SK-N-SH treated with all-trans-retinoic acid at 6 μM for 48 hours (cell line): ENCODE measurements around the gene LRGUK.

ENCODE experiments used
- ARNTL ChIP-seq: fragments of 450-650 bp; formaldehyde crosslinking; IDR thresholded peaks from 2 replicates; pipeline ENCODE4 v1.5.0; 2020; ENCODE audit warnings: low read depth, mild to moderate bottlenecking, moderate library complexity, borderline replicate concordance
- CSDC2 ChIP-seq: fragments of 250-450 bp; sonication (Bioruptor Pico); IDR thresholded peaks from 2 replicates; pipeline ENCODE4 v1.5.0; 2020; ENCODE audit warnings: mild to moderate bottlenecking, moderate library complexity
- OSR1 ChIP-seq: fragments of 250-450 bp; sonication (Bioruptor Pico); IDR thresholded peaks from 2 replicates; pipeline ENCODE4 v1.8.0; 2022; ENCODE audit warnings: moderate library complexity, mild to moderate bottlenecking, inconsistent platforms
- SNAI2 ChIP-seq: fragments of 250-450 bp; sonication (Bioruptor Pico); IDR thresholded peaks from 2 replicates; pipeline ENCODE4 v1.5.0; 2020; ENCODE audit warnings: mild to moderate bottlenecking, moderate library complexity
- TCF4 ChIP-seq: fragments of 250-450 bp; sonication (Bioruptor Pico); IDR thresholded peaks from 2 replicates; pipeline ENCODE4 v1.8.0; 2021; ENCODE audit warnings: mild to moderate bottlenecking, moderate library complexity, borderline replicate concordance
- ZNF70 ChIP-seq: fragments of 450-650 bp; formaldehyde crosslinking; IDR thresholded peaks from 2 replicates; pipeline ENCODE4 v1.5.0; 2020; ENCODE audit warnings: mild to moderate bottlenecking, moderate library complexity
- TF ChIP-seq, protein P1 (sequence below): fragments of 250-450 bp; sonication (Bioruptor Pico); IDR thresholded peaks from 2 replicates; pipeline ENCODE4 v1.5.1; 2020; ENCODE audit warnings: low read depth, mild to moderate bottlenecking, moderate library complexity
- TF ChIP-seq, protein P2 (sequence below): fragments of 250-450 bp; sonication (Bioruptor Pico); IDR thresholded peaks from 2 replicates; pipeline ENCODE4 v1.5.0; 2020; ENCODE audit warnings: mild to moderate bottlenecking, moderate library complexity
- TF ChIP-seq, protein P3 (sequence below): fragments of 250-450 bp; sonication (Bioruptor Pico); IDR thresholded peaks from 2 replicates; pipeline ENCODE4 v1.8.0; 2020; ENCODE audit warnings: mild to moderate bottlenecking, moderate library complexity, borderline replicate concordance
- TF ChIP-seq, protein P4 (sequence below): fragments of 250-450 bp; sonication (Bioruptor Pico); IDR thresholded peaks from 2 replicates; pipeline ENCODE4 v1.5.1; 2021; ENCODE audit warnings: mild to moderate bottlenecking, moderate library complexity

DNA sequence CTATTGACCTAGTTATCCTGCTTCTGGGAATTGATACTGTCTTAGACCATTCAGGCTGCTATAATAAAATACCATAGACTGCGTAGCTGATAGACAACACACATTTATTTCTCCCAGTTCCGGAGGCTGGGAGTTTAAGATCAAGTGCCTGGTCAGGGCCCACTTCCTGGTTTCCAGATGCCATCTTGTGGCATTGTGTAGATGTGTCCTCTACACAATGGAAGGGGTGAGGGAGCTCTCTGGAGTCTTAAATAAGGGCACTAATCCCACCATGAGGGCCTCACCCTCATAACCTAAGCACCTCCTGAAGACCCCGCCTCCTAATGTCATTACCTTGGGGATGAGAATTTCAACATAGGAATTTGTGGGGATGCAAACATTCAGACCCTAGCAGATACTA, 127.2 kb downstream of the LRGUK start:
- TF ChIP-seq ARNTL (CRISPR knock-in tag) (no peak), TCF4 (CRISPR knock-in tag) (no peak), SNAI2 (CRISPR knock-in tag) (no peak), ZNF70 (no peak), CSDC2 (no peak), OSR1 (no peak)
- TF ChIP-seq, protein P1, sequence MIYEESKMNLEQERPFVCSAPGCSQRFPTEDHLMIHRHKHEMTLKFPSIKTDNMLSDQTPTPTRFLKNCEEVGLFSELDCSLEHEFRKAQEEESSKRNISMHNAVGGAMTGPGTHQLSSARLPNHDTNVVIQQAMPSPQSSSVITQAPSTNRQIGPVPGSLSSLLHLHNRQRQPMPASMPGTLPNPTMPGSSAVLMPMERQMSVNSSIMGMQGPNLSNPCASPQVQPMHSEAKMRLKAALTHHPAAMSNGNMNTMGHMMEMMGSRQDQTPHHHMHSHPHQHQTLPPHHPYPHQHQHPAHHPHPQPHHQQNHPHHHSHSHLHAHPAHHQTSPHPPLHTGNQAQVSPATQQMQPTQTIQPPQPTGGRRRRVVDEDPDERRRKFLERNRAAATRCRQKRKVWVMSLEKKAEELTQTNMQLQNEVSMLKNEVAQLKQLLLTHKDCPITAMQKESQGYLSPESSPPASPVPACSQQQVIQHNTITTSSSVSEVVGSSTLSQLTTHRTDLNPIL (CRISPR knock-in tag), result no peak
- TF ChIP-seq, protein P2, sequence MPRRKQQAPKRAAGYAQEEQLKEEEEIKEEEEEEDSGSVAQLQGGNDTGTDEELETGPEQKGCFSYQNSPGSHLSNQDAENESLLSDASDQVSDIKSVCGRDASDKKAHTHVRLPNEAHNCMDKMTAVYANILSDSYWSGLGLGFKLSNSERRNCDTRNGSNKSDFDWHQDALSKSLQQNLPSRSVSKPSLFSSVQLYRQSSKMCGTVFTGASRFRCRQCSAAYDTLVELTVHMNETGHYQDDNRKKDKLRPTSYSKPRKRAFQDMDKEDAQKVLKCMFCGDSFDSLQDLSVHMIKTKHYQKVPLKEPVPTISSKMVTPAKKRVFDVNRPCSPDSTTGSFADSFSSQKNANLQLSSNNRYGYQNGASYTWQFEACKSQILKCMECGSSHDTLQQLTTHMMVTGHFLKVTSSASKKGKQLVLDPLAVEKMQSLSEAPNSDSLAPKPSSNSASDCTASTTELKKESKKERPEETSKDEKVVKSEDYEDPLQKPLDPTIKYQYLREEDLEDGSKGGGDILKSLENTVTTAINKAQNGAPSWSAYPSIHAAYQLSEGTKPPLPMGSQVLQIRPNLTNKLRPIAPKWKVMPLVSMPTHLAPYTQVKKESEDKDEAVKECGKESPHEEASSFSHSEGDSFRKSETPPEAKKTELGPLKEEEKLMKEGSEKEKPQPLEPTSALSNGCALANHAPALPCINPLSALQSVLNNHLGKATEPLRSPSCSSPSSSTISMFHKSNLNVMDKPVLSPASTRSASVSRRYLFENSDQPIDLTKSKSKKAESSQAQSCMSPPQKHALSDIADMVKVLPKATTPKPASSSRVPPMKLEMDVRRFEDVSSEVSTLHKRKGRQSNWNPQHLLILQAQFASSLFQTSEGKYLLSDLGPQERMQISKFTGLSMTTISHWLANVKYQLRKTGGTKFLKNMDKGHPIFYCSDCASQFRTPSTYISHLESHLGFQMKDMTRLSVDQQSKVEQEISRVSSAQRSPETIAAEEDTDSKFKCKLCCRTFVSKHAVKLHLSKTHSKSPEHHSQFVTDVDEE (CRISPR knock-in tag), result no peak
- TF ChIP-seq, protein P3, sequence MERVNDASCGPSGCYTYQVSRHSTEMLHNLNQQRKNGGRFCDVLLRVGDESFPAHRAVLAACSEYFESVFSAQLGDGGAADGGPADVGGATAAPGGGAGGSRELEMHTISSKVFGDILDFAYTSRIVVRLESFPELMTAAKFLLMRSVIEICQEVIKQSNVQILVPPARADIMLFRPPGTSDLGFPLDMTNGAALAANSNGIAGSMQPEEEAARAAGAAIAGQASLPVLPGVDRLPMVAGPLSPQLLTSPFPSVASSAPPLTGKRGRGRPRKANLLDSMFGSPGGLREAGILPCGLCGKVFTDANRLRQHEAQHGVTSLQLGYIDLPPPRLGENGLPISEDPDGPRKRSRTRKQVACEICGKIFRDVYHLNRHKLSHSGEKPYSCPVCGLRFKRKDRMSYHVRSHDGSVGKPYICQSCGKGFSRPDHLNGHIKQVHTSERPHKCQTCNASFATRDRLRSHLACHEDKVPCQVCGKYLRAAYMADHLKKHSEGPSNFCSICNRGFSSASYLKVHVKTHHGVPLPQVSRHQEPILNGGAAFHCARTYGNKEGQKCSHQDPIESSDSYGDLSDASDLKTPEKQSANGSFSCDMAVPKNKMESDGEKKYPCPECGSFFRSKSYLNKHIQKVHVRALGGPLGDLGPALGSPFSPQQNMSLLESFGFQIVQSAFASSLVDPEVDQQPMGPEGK (CRISPR knock-in tag), result no peak
- TF ChIP-seq, protein P4, sequence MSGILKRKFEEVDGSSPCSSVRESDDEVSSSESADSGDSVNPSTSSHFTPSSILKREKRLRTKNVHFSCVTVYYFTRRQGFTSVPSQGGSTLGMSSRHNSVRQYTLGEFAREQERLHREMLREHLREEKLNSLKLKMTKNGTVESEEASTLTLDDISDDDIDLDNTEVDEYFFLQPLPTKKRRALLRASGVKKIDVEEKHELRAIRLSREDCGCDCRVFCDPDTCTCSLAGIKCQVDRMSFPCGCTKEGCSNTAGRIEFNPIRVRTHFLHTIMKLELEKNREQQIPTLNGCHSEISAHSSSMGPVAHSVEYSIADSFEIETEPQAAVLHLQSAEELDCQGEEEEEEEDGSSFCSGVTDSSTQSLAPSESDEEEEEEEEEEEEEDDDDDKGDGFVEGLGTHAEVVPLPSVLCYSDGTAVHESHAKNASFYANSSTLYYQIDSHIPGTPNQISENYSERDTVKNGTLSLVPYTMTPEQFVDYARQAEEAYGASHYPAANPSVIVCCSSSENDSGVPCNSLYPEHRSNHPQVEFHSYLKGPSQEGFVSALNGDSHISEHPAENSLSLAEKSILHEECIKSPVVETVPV (CRISPR knock-in tag), result no peak
